ENCODE data around the gene RHBDF2.

DNA sequence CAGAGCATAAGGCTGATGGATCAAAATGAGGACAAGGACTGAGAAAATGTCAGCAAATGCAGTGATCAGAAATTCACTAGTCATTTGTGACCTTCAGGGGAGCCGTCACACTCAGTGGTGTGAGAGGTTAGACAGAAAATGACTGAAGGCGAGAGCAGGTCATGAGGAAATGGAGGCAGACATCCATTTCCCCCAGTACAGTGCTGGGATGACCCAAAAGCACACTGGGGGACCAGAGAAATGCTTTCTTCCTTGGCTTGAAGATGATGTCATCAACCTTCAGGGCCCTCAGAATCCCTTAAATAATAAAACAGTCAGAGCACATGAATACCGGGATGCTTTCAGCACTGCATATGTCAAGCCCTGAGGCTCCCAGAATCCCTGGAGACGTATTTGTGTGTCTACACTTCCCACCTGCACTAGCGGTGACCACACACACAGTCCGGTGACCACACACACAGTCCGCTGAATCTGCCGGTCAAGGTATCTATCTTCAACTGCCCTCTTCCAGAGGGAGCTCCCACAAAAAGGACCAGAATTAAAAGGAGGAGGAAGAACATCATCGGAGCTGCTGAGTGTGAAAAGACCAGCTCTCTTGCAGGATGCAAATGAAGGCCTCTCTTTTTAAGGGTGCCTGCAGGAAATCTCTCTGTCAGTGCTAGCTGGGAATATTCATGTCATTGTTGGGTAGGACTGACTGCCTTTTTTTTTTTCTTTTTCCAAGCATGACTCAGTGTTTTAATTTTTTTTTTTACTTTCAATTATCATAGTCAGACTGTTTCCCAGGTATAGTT, 56.5 kb downstream of the RHBDF2 start:
- no peak for TF ChIP-seq POLR2A (IDR thresholded peaks at IDR 0.05; ENCODE audit: low read length)
- no peak for TF ChIP-seq GATA1 (IDR thresholded peaks at IDR 0.05; ENCODE audit: low read depth, low read length)

Measured in erythroblast (primary cell).